SK-N-SH (cell line): ENCODE data around the gene SIRPB2.

ENCODE experiments used
- EP300 ChIP-seq, 2 experiments: IDR thresholded peaks; 2 replicates each; pipeline versions ENCODE4 v1.4.0 to v1.6.1; 2012; ENCODE audit warnings: borderline replicate concordance in 1 of 2, low read depth in 1 of 2, low read length in 1 of 2
- POLR2AphosphoS5 ChIP-seq: IDR thresholded peaks from 2 replicates; pipeline ENCODE4 v1.6.1; 2012; ENCODE audit warnings: low read depth, low read length
- TCF12 ChIP-seq: IDR thresholded peaks from 2 replicates; pipeline ENCODE4 v1.4.0; 2012
- TF ChIP-seq, protein P1 (sequence below): fragments of 150-350 bp; IDR thresholded peaks from 2 replicates; pipeline ENCODE4 v1.6.1; 2017; ENCODE audit warnings: antibody characterized with exemption, low read length, low read depth, borderline replicate concordance
- TF ChIP-seq, protein P2 (sequence below): fragments of 200-600 bp; sonication (generic); IDR thresholded peaks from 2 replicates; pipeline ENCODE4 v1.6.1; 2017; ENCODE audit warnings: antibody characterized with exemption, mild to moderate bottlenecking, moderate library complexity
- TF ChIP-seq, protein P3 (sequence below): IDR thresholded peaks from 2 replicates; pipeline ENCODE4 v1.4.0; 2012; ENCODE audit warnings: low read depth
- TF ChIP-seq, protein P4 (sequence below): IDR thresholded peaks from 2 replicates; pipeline ENCODE4 v1.4.0; 2012; ENCODE audit warnings: low read depth, borderline replicate concordance

DNA sequence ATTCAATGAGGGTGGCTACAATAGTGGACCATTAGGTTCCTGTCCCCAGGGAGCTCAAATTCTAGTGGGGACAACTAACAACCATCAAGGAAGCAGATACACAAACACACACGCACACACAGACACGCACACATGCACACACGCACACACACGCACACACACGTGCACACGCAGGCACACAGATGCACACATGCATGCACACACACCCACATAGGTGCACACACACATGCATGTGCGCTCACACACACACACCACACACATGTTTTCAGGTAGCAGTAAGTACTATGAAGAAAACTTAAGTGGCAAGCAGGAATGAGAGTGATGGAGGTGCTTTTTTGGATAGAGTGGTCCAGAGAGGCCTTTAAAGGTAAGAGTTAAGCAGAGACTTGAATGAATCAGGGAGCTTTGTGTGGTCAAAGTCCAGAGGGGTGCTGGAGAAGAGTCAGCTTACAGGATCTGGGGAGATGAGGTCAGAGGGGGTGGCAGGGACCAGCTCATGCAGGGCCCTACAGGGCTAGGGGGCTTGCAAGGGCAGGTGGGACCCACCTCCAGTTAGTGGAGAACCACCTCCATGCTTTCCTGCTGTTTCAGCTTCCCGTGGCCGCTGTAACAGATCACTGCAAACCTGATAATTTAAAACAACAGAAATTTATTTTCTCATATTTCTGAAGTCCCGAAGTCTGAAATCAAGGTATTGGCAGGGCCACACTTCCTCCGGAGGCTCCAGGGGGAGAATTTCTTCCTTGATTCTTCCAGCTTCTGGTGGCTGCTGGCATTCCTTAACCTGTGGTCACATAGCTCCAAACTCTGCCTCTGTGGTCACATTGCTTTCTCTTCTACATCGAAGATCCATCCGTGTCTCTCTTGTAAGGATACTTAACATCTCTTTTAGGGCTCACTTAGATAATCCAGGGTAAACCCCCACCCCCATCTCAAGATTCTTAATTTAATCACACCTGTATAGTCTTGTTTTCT lies 17.7 kb downstream of the SIRPB2 start:
- TF ChIP-seq, protein P1, sequence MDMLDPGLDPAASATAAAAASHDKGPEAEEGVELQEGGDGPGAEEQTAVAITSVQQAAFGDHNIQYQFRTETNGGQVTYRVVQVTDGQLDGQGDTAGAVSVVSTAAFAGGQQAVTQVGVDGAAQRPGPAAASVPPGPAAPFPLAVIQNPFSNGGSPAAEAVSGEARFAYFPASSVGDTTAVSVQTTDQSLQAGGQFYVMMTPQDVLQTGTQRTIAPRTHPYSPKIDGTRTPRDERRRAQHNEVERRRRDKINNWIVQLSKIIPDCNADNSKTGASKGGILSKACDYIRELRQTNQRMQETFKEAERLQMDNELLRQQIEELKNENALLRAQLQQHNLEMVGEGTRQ = no peak
- TF ChIP-seq POLR2AphosphoS5 (no peak), EP300 (IDR thresholded peaks at IDR 0.05; ENCODE audit: borderline replicate concordance in 1 of 2, low read depth in 1 of 2, low read length in 1 of 2) (no peak), TCF12 (no peak)
- TF ChIP-seq, protein P2, sequence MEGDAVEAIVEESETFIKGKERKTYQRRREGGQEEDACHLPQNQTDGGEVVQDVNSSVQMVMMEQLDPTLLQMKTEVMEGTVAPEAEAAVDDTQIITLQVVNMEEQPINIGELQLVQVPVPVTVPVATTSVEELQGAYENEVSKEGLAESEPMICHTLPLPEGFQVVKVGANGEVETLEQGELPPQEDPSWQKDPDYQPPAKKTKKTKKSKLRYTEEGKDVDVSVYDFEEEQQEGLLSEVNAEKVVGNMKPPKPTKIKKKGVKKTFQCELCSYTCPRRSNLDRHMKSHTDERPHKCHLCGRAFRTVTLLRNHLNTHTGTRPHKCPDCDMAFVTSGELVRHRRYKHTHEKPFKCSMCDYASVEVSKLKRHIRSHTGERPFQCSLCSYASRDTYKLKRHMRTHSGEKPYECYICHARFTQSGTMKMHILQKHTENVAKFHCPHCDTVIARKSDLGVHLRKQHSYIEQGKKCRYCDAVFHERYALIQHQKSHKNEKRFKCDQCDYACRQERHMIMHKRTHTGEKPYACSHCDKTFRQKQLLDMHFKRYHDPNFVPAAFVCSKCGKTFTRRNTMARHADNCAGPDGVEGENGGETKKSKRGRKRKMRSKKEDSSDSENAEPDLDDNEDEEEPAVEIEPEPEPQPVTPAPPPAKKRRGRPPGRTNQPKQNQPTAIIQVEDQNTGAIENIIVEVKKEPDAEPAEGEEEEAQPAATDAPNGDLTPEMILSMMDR = no peak
- TF ChIP-seq, protein P3, sequence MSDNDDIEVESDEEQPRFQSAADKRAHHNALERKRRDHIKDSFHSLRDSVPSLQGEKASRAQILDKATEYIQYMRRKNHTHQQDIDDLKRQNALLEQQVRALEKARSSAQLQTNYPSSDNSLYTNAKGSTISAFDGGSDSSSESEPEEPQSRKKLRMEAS = no peak
- TF ChIP-seq, protein P4, sequence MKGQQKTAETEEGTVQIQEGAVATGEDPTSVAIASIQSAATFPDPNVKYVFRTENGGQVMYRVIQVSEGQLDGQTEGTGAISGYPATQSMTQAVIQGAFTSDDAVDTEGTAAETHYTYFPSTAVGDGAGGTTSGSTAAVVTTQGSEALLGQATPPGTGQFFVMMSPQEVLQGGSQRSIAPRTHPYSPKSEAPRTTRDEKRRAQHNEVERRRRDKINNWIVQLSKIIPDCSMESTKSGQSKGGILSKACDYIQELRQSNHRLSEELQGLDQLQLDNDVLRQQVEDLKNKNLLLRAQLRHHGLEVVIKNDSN = no peak
